ENCODE results near the gene TMED7. TPM values are rescaled to one million over a fixed set of nuclear protein-coding genes. Genes with fewer than 3 reads are reported as not detected.

The TMED7 gene
- total and polyA plus RNA-seq, 2 of the 8 experiments (the other 6 are each of a cell fraction or from before 2014, with no cell fraction given), result 43.8 to 75.2 TPM

DNA sequence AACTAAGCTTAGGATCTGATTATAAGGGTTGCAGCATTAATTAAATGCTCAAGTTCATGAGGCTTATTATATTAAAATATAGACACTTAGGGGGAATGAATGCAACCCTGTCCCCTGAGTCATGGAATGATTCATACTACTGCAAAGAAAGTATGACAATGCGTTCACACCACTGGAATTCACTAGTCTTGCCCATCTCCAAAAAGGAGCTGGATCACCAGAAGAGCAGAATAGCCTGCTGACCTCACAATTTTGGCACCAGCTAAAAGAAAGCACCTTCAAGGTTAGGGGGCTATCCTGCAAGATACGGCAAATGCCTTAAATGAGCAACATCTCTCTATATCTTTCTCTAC lies 32.0 kb upstream of the TMED7 start (continued):
- no peak for TF ChIP-seq YY1 (IDR thresholded peaks at IDR 0.05; ENCODE audit: low read depth, low read length)
- TF ChIP-seq BRCA1 (IDR thresholded peaks at IDR 0.05; ENCODE audit: low read depth, low read length), result no peak
- no peak for TF ChIP-seq KDM4A (IDR thresholded peaks at IDR 0.05; ENCODE audit: low read depth, low read length, severe bottlenecking)
- TF ChIP-seq, protein P1, sequence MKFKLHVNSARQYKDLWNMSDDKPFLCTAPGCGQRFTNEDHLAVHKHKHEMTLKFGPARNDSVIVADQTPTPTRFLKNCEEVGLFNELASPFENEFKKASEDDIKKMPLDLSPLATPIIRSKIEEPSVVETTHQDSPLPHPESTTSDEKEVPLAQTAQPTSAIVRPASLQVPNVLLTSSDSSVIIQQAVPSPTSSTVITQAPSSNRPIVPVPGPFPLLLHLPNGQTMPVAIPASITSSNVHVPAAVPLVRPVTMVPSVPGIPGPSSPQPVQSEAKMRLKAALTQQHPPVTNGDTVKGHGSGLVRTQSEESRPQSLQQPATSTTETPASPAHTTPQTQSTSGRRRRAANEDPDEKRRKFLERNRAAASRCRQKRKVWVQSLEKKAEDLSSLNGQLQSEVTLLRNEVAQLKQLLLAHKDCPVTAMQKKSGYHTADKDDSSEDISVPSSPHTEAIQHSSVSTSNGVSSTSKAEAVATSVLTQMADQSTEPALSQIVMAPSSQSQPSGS (IDR thresholded peaks at IDR 0.05; ENCODE audit: low read length), result no peak
